ENCODE data around the gene ACAD8. TPM values are rescaled to one million over a fixed set of nuclear protein-coding genes. Genes with fewer than 3 reads are reported as not detected.

The ACAD8 gene
- total RNA-seq, 4 donors from 2014 or later = 18.3 to 25.0 (median 21.1) TPM

GRCh38 chr11:134267461-134267860 lies 14.1 kb downstream of the ACAD8 start:
- DNase-seq (ENCODE audit: extremely low spot score) = no peak
- Histone ChIP-seq H3K4me3 (no peak overlapping the region), H3K36me3 (peaks cover 8 to 30% (median 23%) of the 10 kb centered on the region in 4 donors), H3K27me3 (peaks cover 0 to 32% (median 2%) of the 10 kb centered on the region in 4 donors), H3K4me1 (no peaks in the 10 kb centered on the region), H3K9me3 (no peaks in the 10 kb centered on the region), H3K27ac (replicated peaks in 1 of 4) (no peak overlapping the region)
- TF ChIP-seq, protein P1, sequence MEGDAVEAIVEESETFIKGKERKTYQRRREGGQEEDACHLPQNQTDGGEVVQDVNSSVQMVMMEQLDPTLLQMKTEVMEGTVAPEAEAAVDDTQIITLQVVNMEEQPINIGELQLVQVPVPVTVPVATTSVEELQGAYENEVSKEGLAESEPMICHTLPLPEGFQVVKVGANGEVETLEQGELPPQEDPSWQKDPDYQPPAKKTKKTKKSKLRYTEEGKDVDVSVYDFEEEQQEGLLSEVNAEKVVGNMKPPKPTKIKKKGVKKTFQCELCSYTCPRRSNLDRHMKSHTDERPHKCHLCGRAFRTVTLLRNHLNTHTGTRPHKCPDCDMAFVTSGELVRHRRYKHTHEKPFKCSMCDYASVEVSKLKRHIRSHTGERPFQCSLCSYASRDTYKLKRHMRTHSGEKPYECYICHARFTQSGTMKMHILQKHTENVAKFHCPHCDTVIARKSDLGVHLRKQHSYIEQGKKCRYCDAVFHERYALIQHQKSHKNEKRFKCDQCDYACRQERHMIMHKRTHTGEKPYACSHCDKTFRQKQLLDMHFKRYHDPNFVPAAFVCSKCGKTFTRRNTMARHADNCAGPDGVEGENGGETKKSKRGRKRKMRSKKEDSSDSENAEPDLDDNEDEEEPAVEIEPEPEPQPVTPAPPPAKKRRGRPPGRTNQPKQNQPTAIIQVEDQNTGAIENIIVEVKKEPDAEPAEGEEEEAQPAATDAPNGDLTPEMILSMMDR (IDR thresholded peaks at IDR 0.05) = no peak
- TF ChIP-seq EP300 (IDR thresholded peaks at IDR 0.05) = no peak
- TF ChIP-seq POLR2A (IDR thresholded peaks at IDR 0.05; ENCODE audit: low read depth) = no peak
- TF ChIP-seq POLR2AphosphoS5 (IDR thresholded peaks at IDR 0.05) = no peak
- WGBS = 74% methylated on average over 5 of the region's 5 CpGs
- intact Hi-C loops (cut with DNase I) = no loop called here

DNA sequence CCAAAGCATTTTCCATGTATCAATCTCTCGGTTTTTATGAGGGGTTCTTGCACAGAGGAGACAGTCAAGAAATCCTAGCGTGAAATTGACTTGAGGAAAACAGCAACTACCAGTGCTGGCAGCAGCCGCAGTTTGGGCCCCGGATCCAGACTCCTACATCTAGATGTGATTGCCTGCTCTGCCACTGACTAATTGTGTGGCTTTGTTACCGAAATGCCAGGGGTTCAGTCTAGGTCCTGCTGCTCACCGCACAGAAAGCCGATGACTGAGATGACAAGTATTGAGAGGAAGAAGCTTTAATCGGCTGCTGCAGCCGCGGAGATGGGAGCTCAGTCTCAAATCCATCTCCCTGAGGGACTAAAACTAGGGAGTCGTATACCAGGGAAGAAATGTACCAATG lies 14.6 kb downstream of the ACAD8 start:
- TF ChIP-seq POLR2AphosphoS5 (IDR thresholded peaks at IDR 0.05) (no peak), POLR2A (IDR thresholded peaks at IDR 0.05; ENCODE audit: low read depth) (no peak), EP300 (IDR thresholded peaks at IDR 0.05) (no peak)
- TF ChIP-seq, protein P1 (IDR thresholded peaks at IDR 0.05) = no peak
- DNase-seq (ENCODE audit: extremely low spot score) = no peak
- intact Hi-C loops (cut with DNase I) = no loop called here
- H3K27ac ChIP-seq (replicated peaks in 1 of 4) = no peak overlapping the region
- no peaks in the 10 kb centered on the region for H3K4me1 ChIP-seq
- H3K27me3 ChIP-seq = peaks cover 0 to 37% (median 3%) of the 10 kb centered on the region in 4 donors
- no peak overlapping the region for H3K4me3 ChIP-seq
- H3K9me3 ChIP-seq = no peaks in the 10 kb centered on the region
- 86% methylated on average over 11 of the region's 11 CpGs for WGBS
- peaks cover 5 to 25% (median 18%) of the 10 kb centered on the region in 4 donors for H3K36me3 ChIP-seq

DNA sequence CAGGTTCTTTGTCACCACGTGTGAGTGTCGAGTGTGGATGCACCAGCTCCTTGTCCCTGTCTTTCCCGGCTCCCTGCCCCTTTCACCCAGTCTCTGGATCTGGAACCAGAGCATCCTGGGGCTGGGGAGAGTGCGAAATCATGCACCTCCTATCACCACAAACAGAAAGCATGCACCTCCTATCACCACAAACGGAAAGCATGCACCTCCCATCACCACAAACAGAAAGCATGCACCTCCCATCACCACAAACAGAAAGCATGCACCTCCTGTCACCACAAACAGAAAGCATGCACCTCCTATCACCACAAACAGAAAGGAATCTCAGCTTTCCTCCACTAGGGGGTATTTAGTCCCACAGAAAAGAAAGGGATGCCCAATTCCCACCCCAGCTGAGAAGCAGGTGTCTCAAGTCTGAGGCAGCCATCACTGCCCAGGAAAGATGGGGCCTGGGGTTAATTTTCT lies 16.9 kb downstream of the ACAD8 start:
- peaks cover 0 to under 1% (median under 1%) of the 10 kb centered on the region in 4 donors for H3K4me1 ChIP-seq
- H3K4me3 ChIP-seq = no peak overlapping the region
- no peaks in the 10 kb centered on the region for H3K9me3 ChIP-seq
- no peak overlapping the region for H3K27ac ChIP-seq (replicated peaks in 1 of 4)
- 61% methylated on average over 5 of the region's 5 CpGs for WGBS
- peaks cover 0 to 2% (median under 1%) of the 10 kb centered on the region in 4 donors for H3K36me3 ChIP-seq
- TF ChIP-seq POLR2AphosphoS5 (IDR thresholded peaks at IDR 0.05) (no peak), EP300 (IDR thresholded peaks at IDR 0.05) (no peak)
- TF ChIP-seq, protein P1 (IDR thresholded peaks at IDR 0.05) = no peak
- no peak for DNase-seq (ENCODE audit: extremely low spot score)
- H3K27me3 ChIP-seq = peaks cover 0 to 60% (median 20%) of the 10 kb centered on the region in 4 donors
- intact Hi-C loops (cut with DNase I) = no loop called here

- H3K27me3 ChIP-seq = peaks cover 12 to 77% (median 37%) of the 10 kb centered on the region in 4 donors
- H3K4me1 ChIP-seq = peaks cover 14 to 18% (median 17%) of the 10 kb centered on the region in 4 donors
- no peak for DNase-seq (ENCODE audit: extremely low spot score)
- H3K9me3 ChIP-seq = no peaks in the 10 kb centered on the region
- intact Hi-C loops (cut with DNase I) = no loop called here
- H3K4me3 ChIP-seq = no peak overlapping the region
- WGBS = 97% methylated on average over 4 of the region's 4 CpGs
- no peak overlapping the region for H3K27ac ChIP-seq (replicated peaks in 1 of 4)
- no peaks in the 10 kb centered on the region for H3K36me3 ChIP-seq
- TF ChIP-seq EP300 (IDR thresholded peaks at IDR 0.05) (no peak), POLR2A (IDR thresholded peaks at IDR 0.05; ENCODE audit: low read depth) (no peak), POLR2AphosphoS5 (IDR thresholded peaks at IDR 0.05) (no peak)
- TF ChIP-seq, protein P1 (IDR thresholded peaks at IDR 0.05) = no peak
Observed at GRCh38 chr11:134271978-134272377, 18.6 kb downstream of the ACAD8 start.
